B cell (primary cell): ENCODE measurements around the gene AASS.

ENCODE experiments used
- EZH2 ChIP-seq: IDR thresholded peaks from 2 replicates; pipeline ENCODE4 v1.6.1; 2012; ENCODE audit warnings: borderline replicate concordance, low read depth, mild to moderate bottlenecking, moderate library complexity, low read length; ENCODE audit not compliant: insufficient read depth, poor library complexity, severe bottlenecking
- TF ChIP-seq, protein P1 (sequence below): fragments of 200-600 bp; IDR thresholded peaks from one replicate; pipeline ENCODE4 v1.8.0; 2022; ENCODE audit warnings: antibody characterized with exemption, mild to moderate bottlenecking

DNA sequence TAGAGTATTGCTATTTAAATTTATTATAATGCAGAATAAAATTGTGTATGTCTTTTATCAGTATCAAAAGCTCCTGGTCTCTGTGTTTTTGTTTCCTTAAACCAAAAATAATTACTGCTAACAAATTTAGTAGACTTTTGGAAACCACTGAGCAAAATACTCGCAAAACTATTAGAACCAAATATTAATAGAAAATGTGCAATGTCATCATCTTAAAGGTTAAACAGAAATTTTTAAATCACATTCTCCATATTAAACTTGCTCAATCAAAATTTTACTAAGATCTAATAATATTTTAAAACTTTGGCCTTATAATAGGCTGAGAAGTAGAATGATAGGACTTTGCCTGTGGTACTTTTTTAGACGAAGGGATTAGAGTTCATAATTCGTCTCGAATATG is 48.4 kb downstream of the AASS start:
- TF ChIP-seq, protein P1, sequence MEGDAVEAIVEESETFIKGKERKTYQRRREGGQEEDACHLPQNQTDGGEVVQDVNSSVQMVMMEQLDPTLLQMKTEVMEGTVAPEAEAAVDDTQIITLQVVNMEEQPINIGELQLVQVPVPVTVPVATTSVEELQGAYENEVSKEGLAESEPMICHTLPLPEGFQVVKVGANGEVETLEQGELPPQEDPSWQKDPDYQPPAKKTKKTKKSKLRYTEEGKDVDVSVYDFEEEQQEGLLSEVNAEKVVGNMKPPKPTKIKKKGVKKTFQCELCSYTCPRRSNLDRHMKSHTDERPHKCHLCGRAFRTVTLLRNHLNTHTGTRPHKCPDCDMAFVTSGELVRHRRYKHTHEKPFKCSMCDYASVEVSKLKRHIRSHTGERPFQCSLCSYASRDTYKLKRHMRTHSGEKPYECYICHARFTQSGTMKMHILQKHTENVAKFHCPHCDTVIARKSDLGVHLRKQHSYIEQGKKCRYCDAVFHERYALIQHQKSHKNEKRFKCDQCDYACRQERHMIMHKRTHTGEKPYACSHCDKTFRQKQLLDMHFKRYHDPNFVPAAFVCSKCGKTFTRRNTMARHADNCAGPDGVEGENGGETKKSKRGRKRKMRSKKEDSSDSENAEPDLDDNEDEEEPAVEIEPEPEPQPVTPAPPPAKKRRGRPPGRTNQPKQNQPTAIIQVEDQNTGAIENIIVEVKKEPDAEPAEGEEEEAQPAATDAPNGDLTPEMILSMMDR, result no peak
- no peak for TF ChIP-seq EZH2
